Ectodermal cell (in vitro differentiated cells): Measurements from ENCODE around the gene WNT7B.

Source experiments
- H3K27ac ChIP-seq: 2 replicates; pipeline ENCODE4 v1.7.0; 2013; ENCODE audit warnings: mild to moderate bottlenecking, low read depth, low read length; ENCODE audit not compliant: insufficient read depth, poor library complexity, severe bottlenecking
- H3K27me3 ChIP-seq: 2 replicates; pipeline ENCODE4 v1.7.0; 2013; ENCODE audit warnings: mild to moderate bottlenecking, low read length; ENCODE audit not compliant: insufficient read depth, control insufficient read depth, poor library complexity, severe bottlenecking
- H3K36me3 ChIP-seq: one replicate; pipeline ENCODE4 v1.7.0; 2013; ENCODE audit warnings: low read length; ENCODE audit not compliant: control insufficient read depth, insufficient read depth
- H3K4me1 ChIP-seq: one replicate; pipeline ENCODE4 v1.7.0; 2013; ENCODE audit warnings: low read length; ENCODE audit not compliant: control insufficient read depth, insufficient read depth
- H3K4me3 ChIP-seq: 2 replicates; pipeline ENCODE4 v1.7.0; 2013; ENCODE audit warnings: low read depth, low read length, control low read depth; ENCODE audit not compliant: insufficient read depth
- H3K9me3 ChIP-seq: 2 replicates; pipeline ENCODE4 v1.7.0; 2013; ENCODE audit warnings: mild to moderate bottlenecking, low read length, moderate library complexity; ENCODE audit not compliant: control insufficient read depth
- WGBS, 2 experiments: methylation state at CpG; one replicate each; pipeline ENCODE4 v1.1.7; 2013; ENCODE audit warnings: missing lambda C conversion rate in 2 of 2; 5-methylcytosine and 5-hydroxymethylcytosine counted together

WNT7B gene

DNA sequence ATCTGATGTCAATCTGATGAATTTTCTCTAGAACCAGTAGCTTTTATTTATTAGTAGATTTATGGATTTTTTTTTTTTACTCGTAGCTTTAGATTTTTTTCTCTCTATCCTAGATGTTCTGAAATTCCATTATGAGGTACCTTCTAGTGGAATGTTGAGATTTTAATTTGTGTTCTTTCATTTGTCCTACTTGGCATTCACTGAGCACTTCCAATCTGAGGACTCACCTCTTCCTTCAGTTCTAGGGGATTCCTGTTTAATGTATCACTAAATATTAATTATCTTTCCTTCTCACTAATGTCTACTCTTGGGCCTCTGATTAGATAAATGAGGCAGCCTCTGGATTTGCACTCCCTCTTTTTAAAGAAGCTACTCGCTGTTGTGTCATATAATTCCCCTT, 40.2 kb upstream of the WNT7B start:
- Histone ChIP-seq H3K4me3 (no peak overlapping the region), H3K27ac (no peak overlapping the region), H3K27me3 (peaks cover 4% of the 10 kb centered on the region), H3K9me3 (no peaks in the 10 kb centered on the region), H3K4me1 (peaks cover 2% of the 10 kb centered on the region), H3K36me3 (no peaks in the 10 kb centered on the region)
- 94 to 97% methylated on average over 1 to 2 of the region's 2 CpGs for WGBS, 2 experiments

DNA sequence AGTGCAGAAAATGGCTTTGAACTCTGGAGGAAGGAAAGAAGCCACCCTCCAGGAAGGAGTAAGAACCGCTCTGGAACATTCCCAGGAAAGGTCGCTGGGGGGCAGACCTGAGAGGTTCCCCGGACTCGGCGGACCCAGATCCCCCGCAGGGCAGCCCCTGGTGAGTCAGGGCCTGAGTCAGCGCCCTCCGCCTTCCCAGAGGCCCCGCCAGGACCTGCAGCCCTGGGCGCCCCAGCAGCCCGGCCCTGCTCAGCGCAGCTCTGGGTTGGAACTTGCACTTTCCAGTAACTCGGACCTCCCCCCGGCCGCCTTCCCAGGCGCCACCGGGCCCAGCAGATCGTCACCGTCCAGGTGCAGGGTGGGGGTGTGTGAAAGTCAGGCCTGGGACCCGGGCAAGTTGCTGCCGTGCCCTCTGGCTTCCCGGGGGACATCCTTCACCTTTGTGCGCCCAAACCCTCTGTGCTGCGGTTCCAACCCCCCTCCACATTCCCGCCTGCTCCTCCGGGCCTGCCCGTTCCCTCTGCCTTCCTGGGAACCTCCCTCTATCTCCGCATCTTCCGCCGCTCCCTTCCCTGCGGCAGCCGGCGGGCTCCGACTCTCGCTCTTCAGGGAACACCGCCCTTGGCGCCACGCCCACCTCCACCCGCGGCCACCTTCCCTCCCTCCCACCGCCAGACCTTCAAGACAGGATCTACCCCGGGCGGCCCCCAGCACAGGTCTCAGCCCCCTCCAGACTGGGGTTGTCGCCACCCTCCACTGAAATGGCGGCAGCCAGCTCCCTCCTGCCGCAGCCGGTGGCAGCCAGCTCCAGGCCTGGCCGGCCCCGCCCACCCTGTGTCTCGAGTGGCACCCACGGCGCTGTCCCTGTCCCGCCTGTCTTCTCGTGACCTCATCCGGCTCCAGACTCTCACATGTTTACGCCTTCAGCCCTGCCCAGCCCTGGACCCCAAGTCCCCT, 36.8 kb upstream of the WNT7B start:
- H3K27ac ChIP-seq, result no peak overlapping the region
- WGBS, 2 experiments, result 7% methylated on average over 56 of the region's 56 CpGs

DNA sequence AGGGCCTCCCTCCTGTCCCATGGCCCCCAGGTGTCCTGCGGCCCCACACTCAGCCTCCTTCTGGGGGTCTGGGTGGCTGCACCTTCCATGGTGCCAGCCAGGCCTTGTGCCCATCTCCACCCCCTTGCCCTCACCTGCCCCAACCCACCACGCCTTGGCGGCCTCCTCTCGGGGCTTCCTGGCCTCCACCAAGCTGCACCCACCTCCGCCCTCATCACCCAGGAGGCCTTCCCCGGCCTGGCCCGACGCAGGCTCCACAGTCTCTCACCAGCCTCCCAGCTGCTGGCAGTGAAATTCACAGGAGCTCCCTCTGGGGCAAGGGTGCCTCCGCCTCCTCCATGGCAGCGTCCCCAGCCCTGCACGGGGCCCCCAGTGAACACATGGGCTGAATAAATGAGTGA, 35.9 kb upstream of the WNT7B start:
- Histone ChIP-seq H3K4me1 (peaks cover 8% of the 10 kb centered on the region), H3K36me3 (no peaks in the 10 kb centered on the region), H3K27ac (no peak overlapping the region), H3K9me3 (no peaks in the 10 kb centered on the region), H3K4me3 (peak overlapping the region; percentile 61), H3K27me3 (no peaks in the 10 kb centered on the region)
- WGBS, 2 experiments, result 83 to 86% methylated on average over 11 of the region's 11 CpGs

More for the DNA sequence above, 36.8 kb upstream of the WNT7B start:
- no peaks in the 10 kb centered on the region for H3K27me3 ChIP-seq
- peak overlapping the region; percentile 61 for H3K4me3 ChIP-seq
- H3K9me3 ChIP-seq, result no peaks in the 10 kb centered on the region
- no peaks in the 10 kb centered on the region for H3K36me3 ChIP-seq
- peaks cover 8% of the 10 kb centered on the region for H3K4me1 ChIP-seq

DNA sequence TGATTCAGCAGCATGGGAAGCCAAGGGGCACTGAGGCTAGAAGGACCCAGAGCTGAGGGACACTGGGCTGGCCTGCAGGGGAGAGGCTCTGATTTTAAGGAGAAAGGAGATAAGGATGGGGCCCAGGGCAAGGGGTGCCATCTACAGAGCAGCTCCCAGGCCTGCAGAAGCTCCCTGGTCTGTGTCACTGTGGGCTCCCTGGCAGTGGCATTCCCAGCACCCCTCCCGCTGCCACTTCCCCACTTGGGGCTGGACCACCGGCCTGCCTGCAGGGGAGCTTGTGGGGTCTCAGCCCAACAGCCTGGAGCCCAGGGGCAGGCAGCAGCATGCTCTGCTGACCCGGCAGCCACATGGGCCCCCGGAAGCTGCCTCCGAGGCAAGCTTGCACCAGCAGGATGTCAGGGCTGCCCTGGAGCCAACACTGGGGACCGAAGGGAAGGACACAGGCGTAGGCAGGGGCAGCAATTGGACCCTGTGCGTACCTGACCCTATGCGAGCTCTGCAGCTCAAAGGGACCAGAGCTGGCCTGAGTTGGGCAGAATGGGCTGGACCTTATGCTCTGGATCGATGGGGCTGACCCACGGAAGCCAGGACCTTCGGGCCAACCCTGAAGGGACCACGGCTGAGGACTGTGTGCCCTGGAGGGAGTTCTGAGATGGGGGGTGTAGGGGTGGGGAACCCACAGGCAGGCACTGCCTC, 35.4 kb upstream of the WNT7B start:
- Histone ChIP-seq H3K4me3 (no peak overlapping the region), H3K27ac (no peak overlapping the region), H3K27me3 (no peaks in the 10 kb centered on the region), H3K9me3 (no peaks in the 10 kb centered on the region), H3K4me1 (peaks cover 8% of the 10 kb centered on the region), H3K36me3 (no peaks in the 10 kb centered on the region)
- 93 to 95% methylated on average over 13 of the region's 13 CpGs for WGBS, 2 experiments

DNA sequence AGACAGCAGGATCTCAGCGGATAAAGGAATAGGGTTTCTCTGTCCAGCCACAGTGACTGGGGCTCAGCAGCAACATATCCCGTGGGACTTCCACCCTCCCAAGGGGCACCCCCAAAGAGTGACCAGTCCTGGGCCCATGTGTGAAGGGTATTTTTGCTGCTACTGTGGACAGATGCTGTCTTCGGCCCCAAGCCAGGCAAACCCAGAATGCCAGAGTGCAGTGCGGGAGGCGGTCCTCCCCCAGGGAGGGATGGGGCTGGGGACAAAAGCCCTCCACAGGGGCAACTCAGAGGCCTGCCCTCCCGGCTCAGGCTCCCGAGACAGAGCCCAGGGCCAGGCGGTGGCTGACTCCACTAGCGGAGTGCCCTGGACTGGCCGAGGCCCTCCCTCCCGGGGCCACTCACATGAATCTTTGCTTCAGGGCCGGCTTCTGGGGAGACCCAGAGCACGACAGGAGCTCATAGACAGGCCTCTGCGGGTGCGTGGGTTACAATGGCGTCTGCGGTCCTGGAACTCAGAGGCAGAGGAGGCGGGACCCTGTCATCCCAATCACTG, 34.7 kb upstream of the WNT7B start:
- peaks cover 8% of the 10 kb centered on the region for H3K4me1 ChIP-seq
- no peak overlapping the region for H3K4me3 ChIP-seq
- no peaks in the 10 kb centered on the region for H3K9me3 ChIP-seq
- H3K36me3 ChIP-seq, result no peaks in the 10 kb centered on the region
- H3K27me3 ChIP-seq, result no peaks in the 10 kb centered on the region
- WGBS, 2 experiments, result 75 to 76% methylated on average over 18 of the region's 18 CpGs
- no peak overlapping the region for H3K27ac ChIP-seq

DNA sequence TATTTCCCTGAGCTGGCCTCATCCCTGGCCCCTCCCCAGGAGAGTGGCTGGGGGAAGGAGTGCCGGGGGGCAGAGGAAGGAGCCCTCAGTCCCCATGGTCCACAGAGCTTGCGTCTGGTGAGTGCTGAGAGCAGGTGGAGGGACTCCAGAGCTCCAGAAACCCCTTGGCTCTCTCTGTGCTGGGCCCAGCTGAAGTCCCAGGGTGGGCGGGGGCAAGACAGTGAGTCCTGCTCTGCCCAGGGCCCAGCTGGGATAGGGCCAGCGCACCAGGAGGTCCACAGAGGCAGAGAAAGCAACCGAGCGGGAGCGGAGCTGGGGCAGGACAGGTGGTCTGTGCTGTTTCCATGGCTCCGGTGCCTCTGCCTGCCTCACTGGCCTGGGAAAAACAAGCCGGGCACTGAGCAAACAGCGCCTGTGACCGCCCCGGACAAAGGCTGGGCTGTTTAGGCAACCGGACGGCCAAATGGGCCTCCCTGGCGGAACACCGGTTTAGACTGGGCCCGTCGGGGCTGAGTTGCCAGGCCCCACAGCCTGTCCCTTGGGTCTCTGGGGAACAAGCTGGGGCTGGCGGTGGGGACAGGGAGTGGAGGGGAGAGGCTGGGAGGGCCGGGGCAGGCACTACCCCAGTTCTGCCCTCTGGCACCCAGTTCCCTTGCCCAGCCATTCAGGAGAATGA, 34.1 kb upstream of the WNT7B start:
- Histone ChIP-seq H3K4me3 (no peak overlapping the region), H3K27me3 (no peaks in the 10 kb centered on the region), H3K27ac (no peak overlapping the region), H3K9me3 (no peaks in the 10 kb centered on the region), H3K4me1 (peaks cover 8% of the 10 kb centered on the region), H3K36me3 (no peaks in the 10 kb centered on the region)
- WGBS, 2 experiments, result 93 to 95% methylated on average over 20 of the region's 20 CpGs

DNA sequence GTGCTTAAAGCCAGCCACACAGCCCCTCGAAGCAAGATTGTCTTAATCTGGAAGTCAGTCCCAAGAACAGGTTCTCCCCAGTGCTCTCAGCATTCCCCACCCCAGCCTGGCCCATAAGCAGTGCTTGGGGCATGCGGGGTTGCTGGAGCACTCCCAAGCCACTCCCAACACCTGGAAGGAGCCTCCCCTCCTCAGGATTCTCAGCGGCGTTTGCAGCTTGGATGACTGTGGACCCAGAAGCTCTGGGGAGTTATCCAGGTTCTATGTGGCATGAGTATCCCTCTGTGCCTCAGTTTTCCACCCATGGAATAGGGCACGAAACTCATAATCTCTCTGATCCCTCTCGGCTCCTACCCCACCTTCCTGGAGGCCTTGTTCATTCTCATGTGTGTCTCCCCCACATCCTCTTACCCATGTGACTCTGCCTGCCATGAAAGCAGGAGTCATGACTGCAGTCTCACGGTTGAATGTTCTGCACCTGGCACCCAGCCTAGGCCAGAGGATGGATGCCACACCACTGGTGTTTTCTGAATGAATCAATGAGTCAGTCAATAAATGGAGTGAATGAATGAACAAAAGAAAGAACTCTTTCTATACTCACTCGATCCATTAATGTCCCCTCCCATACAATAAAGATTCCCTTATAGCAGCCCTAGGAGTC, 33.4 kb upstream of the WNT7B start:
- Histone ChIP-seq H3K4me1 (peaks cover 8% of the 10 kb centered on the region), H3K27ac (no peak overlapping the region), H3K4me3 (no peak overlapping the region), H3K36me3 (no peaks in the 10 kb centered on the region), H3K27me3 (no peaks in the 10 kb centered on the region), H3K9me3 (no peaks in the 10 kb centered on the region)
- WGBS, 2 experiments, result 89 to 94% methylated on average over 8 of the region's 8 CpGs

DNA sequence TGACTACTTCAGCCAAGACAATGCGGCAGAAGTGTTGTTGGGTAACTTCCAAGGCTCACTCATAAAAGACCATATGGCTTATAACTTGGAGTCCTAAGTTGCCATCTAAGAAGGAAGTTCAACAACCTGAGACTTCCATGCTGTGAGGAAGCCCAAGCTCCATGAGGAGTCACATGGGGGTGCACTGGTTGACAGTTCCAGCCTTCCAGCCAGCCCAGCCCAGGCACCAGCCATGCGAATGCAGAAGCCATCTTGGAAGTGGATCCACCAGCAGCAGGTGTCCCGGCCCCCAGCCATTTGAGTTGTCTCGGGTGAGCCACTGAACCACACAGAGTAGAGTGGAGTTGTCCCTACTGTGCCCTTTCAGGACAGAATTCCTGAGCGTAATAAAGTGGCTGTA, 32.8 kb upstream of the WNT7B start:
- Histone ChIP-seq H3K27ac (no peak overlapping the region), H3K4me3 (no peak overlapping the region), H3K36me3 (no peaks in the 10 kb centered on the region), H3K9me3 (no peaks in the 10 kb centered on the region), H3K27me3 (no peaks in the 10 kb centered on the region), H3K4me1 (peaks cover 8% of the 10 kb centered on the region)
- 90 to 97% methylated on average over 5 of the region's 5 CpGs for WGBS, 2 experiments

DNA sequence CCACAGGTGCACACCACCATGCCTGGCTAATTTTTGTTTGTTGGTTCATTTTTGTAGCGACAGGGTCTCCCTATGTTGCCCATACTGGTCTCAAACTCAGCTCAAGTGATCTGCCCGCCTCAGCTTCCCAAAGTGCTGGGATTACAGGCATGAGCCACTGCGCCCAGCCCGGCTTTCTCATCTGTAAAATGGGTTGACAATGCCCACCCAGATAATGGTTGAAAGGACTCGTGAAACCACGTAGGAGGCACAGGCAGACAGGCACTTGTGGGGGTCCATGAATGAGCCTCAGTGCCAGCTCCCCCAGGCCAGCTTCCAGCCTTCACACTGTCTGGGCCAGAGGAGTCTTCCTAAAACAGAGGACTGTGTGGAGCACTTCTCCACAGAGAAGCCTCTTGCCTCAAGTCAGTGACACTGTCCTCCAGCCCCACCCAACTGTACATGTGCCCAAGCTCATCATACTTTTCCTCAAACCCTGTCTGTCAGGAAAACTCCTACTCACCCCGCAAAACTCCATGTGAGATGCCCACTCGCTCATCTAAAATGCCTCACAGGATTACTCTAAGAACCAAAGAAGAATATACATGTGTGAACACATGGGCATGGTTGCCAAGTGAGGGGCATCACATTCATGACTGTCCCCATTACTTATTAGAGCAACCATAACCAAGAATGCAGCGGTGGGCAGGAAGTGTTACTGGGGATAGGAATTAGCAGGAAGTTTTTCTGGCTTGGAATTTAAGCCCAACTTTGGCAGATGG, 32.1 kb upstream of the WNT7B start:
- Histone ChIP-seq H3K36me3 (no peaks in the 10 kb centered on the region), H3K27me3 (no peaks in the 10 kb centered on the region), H3K27ac (no peak overlapping the region), H3K9me3 (no peaks in the 10 kb centered on the region), H3K4me3 (no peak overlapping the region), H3K4me1 (peaks cover 8% of the 10 kb centered on the region)
- 92 to 93% methylated on average over 9 of the region's 9 CpGs for WGBS, 2 experiments
